Lower lobe of right lung (tissue), 2 donors: ENCODE data around the gene RND2. TPM values are rescaled to one million over a fixed set of nuclear protein-coding genes. Genes with fewer than 3 reads are reported as not detected.

Source experiments
- ATAC-seq, 2 donors: fragments of 200-7000 bp; cut with Tn5 transposase; one replicate each; pipeline ENCODE4 v1.9.1; 2020 to 2022; ENCODE audit warnings: mild to moderate bottlenecking in 2 of 2, moderate library complexity in 2 of 2
- DNase-seq: peaks from one replicate; pipeline ENCODE4 v3.0.0-alpha.2; 2020
- H3K27ac ChIP-seq: fragments of 200-600 bp; one replicate; pipeline ENCODE4 v1.8.0; 2022
- H3K27me3 ChIP-seq: fragments of 200-600 bp; one replicate; pipeline ENCODE4 v1.8.0; 2022; ENCODE audit warnings: low read depth
- H3K36me3 ChIP-seq: fragments of 200-600 bp; one replicate; pipeline ENCODE4 v1.8.0; 2022; ENCODE audit warnings: mild to moderate bottlenecking
- H3K4me1 ChIP-seq: fragments of 200-600 bp; one replicate; pipeline ENCODE4 v1.8.0; 2022
- H3K4me3 ChIP-seq: fragments of 200-600 bp; one replicate; pipeline ENCODE4 v1.8.0; 2022; ENCODE audit warnings: mild to moderate bottlenecking
- H3K9me3 ChIP-seq: fragments of 200-600 bp; one replicate; pipeline ENCODE4 v1.8.0; 2022
- intact Hi-C: fragments of 100-400 bp; cut with DNase I; formaldehyde crosslinking; loops from one replicate; pipeline ENCODE4 v1.11.0; 2022
- total RNA-seq: library from RNA; stranded (reverse); fragmentation: NEBNext Ultra II Directional; extraction: Animal tissue kit (Norgen Biotek cat#: 25700); gene quantifications from one replicate; pipeline ENCODE4 v1.2.1, GENCODE V29; 2021
- TF ChIP-seq, protein P1 (sequence below): fragments of 200-600 bp; IDR thresholded peaks from one replicate; pipeline ENCODE4 v1.8.0; 2022; ENCODE audit warnings: antibody characterized with exemption, mild to moderate bottlenecking
- donor health status: DM: no; HTN: yes; CAD: no; lungs with severe emphysema.

RND2 gene
- total RNA-seq, 1 donor from 2014 or later, result 0.53 TPM

GRCh38 chr17:42980766-42981397, 44.1 kb upstream of the RND2 start:
- no peaks in the 10 kb centered on the region for H3K9me3 ChIP-seq
- peak overlapping the region; percentile 95 for H3K4me3 ChIP-seq
- DNase-seq (peak; percentile 69), ATAC-seq (peak; percentile 85 to 87)
- H3K27ac ChIP-seq, result peak overlapping the region; percentile 91
- H3K4me1 ChIP-seq, result peaks cover 40% of the 10 kb centered on the region
- intact Hi-C loops, result no loop called here
- TF ChIP-seq, protein P1, sequence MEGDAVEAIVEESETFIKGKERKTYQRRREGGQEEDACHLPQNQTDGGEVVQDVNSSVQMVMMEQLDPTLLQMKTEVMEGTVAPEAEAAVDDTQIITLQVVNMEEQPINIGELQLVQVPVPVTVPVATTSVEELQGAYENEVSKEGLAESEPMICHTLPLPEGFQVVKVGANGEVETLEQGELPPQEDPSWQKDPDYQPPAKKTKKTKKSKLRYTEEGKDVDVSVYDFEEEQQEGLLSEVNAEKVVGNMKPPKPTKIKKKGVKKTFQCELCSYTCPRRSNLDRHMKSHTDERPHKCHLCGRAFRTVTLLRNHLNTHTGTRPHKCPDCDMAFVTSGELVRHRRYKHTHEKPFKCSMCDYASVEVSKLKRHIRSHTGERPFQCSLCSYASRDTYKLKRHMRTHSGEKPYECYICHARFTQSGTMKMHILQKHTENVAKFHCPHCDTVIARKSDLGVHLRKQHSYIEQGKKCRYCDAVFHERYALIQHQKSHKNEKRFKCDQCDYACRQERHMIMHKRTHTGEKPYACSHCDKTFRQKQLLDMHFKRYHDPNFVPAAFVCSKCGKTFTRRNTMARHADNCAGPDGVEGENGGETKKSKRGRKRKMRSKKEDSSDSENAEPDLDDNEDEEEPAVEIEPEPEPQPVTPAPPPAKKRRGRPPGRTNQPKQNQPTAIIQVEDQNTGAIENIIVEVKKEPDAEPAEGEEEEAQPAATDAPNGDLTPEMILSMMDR, result peak; percentile 11
- H3K27me3 ChIP-seq, result no peaks in the 10 kb centered on the region
- H3K36me3 ChIP-seq, result peaks cover 15% of the 10 kb centered on the region

DNA sequence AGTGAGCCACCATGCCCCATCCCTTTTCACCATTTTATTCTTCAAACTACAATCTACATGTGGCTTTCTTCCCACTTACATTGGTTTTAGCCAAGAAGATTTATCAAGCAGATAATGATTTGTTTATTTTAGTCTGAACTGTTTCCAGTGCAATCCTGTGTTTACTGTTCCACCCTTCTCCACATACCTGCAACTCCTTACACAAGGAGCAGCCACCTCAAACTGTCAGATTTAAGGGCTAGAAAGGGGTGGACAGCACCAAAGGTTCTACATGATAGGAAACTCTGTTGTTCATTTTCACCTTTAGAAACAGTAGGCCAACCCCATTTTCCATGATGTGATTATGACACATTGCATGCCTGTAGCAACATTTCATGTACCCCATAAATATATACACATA, 42.8 kb upstream of the RND2 start:
- Histone ChIP-seq H3K27me3 (no peaks in the 10 kb centered on the region), H3K9me3 (no peaks in the 10 kb centered on the region), H3K4me3 (no peak overlapping the region), H3K36me3 (peaks cover 29% of the 10 kb centered on the region), H3K4me1 (peaks cover 40% of the 10 kb centered on the region), H3K27ac (no peak overlapping the region)
- intact Hi-C loops, result no loop called here
- DNase-seq (no peak), ATAC-seq (no peak)
- TF ChIP-seq, protein P1, result no peak

DNA sequence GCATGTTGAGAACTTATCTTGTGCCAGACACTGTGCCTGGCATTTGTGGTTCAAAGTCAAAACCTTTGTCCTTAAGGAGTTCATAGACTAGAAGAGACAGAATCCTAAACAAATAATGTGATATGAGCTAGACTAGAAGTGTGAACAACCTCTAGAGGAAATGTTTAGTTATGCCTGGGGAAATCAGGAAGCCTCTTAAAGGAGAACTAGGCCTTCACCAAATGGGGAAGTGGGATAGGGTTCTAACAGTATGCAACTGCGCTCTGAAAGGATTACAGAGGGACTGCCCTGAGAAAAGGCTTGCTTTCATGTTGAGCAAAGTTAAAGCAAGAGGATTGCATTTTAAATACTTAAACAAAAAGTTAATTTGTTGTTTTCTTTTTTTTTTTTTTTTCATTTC, 39.8 kb upstream of the RND2 start:
- intact Hi-C loops, result no loop called here
- peak overlapping the region; percentile 20 for H3K27ac ChIP-seq
- H3K9me3 ChIP-seq, result no peaks in the 10 kb centered on the region
- H3K27me3 ChIP-seq, result no peaks in the 10 kb centered on the region
- DNase-seq (no peak), ATAC-seq (peak in 1 of 2 donors; percentile 52)
- TF ChIP-seq, protein P1, result no peak
- peaks cover 59% of the 10 kb centered on the region for H3K36me3 ChIP-seq
- H3K4me1 ChIP-seq, result peaks cover 33% of the 10 kb centered on the region
- no peak overlapping the region for H3K4me3 ChIP-seq

- no peak overlapping the region for H3K4me3 ChIP-seq
- TF ChIP-seq, protein P1, result no peak
- DNase-seq (no peak), ATAC-seq (no peak)
- H3K9me3 ChIP-seq, result no peaks in the 10 kb centered on the region
- intact Hi-C loops, result no loop called here
- no peaks in the 10 kb centered on the region for H3K27me3 ChIP-seq
- peaks cover 91% of the 10 kb centered on the region for H3K36me3 ChIP-seq
- peaks cover 17% of the 10 kb centered on the region for H3K4me1 ChIP-seq
- no peak overlapping the region for H3K27ac ChIP-seq
Measured at GRCh38 chr17:42989141-42989540, 35.9 kb upstream of the RND2 start.

GRCh38 chr17:42989726-42990652, 35.0 kb upstream of the RND2 start:
- peaks cover 87% of the 10 kb centered on the region for H3K36me3 ChIP-seq
- no peaks in the 10 kb centered on the region for H3K27me3 ChIP-seq
- H3K4me1 ChIP-seq, result peaks cover 8% of the 10 kb centered on the region
- H3K9me3 ChIP-seq, result no peaks in the 10 kb centered on the region
- no peak overlapping the region for H3K4me3 ChIP-seq
- no peak for ATAC-seq
- intact Hi-C loops, result no loop called here
- no peak for DNase-seq
- TF ChIP-seq, protein P1, result no peak
- H3K27ac ChIP-seq, result no peak overlapping the region
